ENCODE results near the gene SIX4. TPM values are rescaled to one million over a fixed set of nuclear protein-coding genes. Genes with fewer than 3 reads are reported as not detected.
"Not testable (repeated sequence)": the region's sequence is repeated elsewhere in the genome, so short reads cannot be mapped to it uniquely, and the experiment has no call there.

SIX4 gene
- polyA plus RNA-seq, 2 of the 4 experiments (the other 2 are of a cell fraction): 1.8 to 2.3 TPM

GRCh38 chr14:60734465-60735242 is 10.5 kb upstream of the SIX4 start, which contains the start of gene MNAT1 (continued):
- TF ChIP-seq MYC (IDR thresholded peaks at IDR 0.05; ENCODE audit: borderline replicate concordance, low read length): no peak
- TF ChIP-seq JUNB (IDR thresholded peaks at IDR 0.05): no peak

DNA sequence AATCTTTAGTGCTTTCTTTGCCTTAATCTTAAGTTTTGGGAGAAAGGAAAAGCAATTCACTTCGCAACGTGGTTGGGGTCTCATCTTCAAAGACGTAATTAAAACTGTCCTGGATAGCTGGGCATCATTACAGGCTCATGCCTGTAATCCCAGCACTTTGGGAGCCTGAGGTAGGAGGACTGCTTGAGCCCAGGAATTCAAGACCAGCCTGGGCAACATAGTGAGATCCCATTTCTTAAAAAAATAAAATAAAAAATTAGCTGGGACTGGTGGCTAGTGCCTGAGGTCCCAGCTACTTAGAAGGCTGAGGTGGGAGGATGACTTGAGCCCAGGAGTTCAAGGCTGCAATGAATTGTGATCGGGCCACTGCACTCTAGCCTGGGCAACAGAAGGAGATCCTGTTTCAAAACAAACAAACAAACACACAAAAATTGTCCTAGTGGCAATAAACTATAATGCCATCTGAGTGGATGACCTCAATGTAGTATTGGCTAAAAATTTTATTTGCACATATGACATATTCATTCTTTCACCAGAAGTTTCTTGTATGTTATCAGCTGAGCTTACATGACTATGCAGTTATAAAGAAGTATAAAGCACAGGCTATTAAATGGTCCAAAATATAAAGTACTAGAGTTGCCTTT is 8.8 kb upstream of the SIX4 start:
- peaks cover 16% of the 10 kb centered on the region; the same call in 2 of the 3 replicates for H3K4me1 ChIP-seq
- DNase-seq (ENCODE audit: low read depth in 1 of 2, low spot score in 1 of 2): peak in 1 of 2 experiments; percentile 12
- no peak overlapping the region for H3K27ac ChIP-seq
- H3K4me3 ChIP-seq: no peak overlapping the region
- no peaks in the 10 kb centered on the region for H3K9me3 ChIP-seq
- ChIA-PET POLR2A (interaction anchor here (0.5 to 0.8 kb wide), 2 partner anchors 10 to 484 kb away, joined by 4 read pairs; partner anchors contain the start of gene PPM1A), CTCF (interaction anchor here (0.6 to 1.3 kb wide), 6 partner anchors 11 to 538 kb away, joined by 3 to 4 read pairs (median 3); no protein-coding TSS in a partner anchor)
- WGBS (ENCODE audit: missing lambda C conversion rate): 29% methylated on average over 4 of the region's 4 CpGs
- no peak for ATAC-seq
- FAIRE-seq: no peak
- TF ChIP-seq CBX8 (IDR thresholded peaks at IDR 0.05): no peak
- TF ChIP-seq MAFK (IDR thresholded peaks at IDR 0.05; ENCODE audit: partially characterized antibody): peak; percentile 21
- no peak overlapping the region for H3K4me2 ChIP-seq

DNA sequence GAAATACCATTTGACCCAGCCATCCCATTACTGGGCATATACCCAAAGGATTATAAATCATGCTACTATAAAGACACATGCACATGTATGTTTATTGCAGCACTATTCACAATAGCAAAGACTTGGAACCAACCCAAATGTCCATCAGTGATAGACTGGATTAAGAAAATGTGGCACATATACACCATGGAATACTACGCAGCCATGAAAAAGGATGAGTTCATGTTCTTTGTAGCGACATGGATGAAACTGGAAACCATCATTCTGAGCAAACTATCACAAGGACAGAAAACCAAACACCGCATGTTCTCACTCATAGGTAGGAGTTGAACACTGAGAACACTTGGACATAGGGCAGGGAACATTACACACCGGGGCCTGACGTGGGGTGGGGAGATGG is 7.1 kb upstream of the SIX4 start:
- H3K9me3 ChIP-seq; ATAC-seq; H3K27ac ChIP-seq; DNase-seq (ENCODE audit: low read depth in 1 of 2, low spot score in 1 of 2); H3K4me1 ChIP-seq; H3K4me3 ChIP-seq; H3K4me2 ChIP-seq; POLR2A ChIA-PET; CTCF ChIA-PET; FAIRE-seq: not testable (repeated sequence)
- 47% methylated on average over 5 of the region's 5 CpGs for WGBS (ENCODE audit: missing lambda C conversion rate)

GRCh38 chr14:60723116-60723906 is 840 bp downstream of the SIX4 start:
- FAIRE-seq (no peak), ATAC-seq (peak; percentile 77 to 78), DNase-seq (ENCODE audit: low read depth in 1 of 2, low spot score in 1 of 2) (peak; percentile 28 to 61)
- Histone ChIP-seq H3K4me2 (peak overlapping the region; percentile 92), H3K9me3 (no peaks in the 10 kb centered on the region), H3K4me3 (peak overlapping the region; percentile 78), H3K27ac (peak overlapping the region; percentile 73 to 95), H3K4me1 (peaks cover 3% of the 10 kb centered on the region; the same call in 1 of the 3 replicates)
- TF ChIP-seq NFE2L2 (conservative IDR thresholded peaks at IDR 0.05; ENCODE audit: low read length) (no peak), SREBF2 (IDR thresholded peaks at IDR 0.05) (no peak), EP300 (IDR thresholded peaks at IDR 0.05) (no peak), JUN (IDR thresholded peaks at IDR 0.05) (no peak; a peak in 1 of 5 replicates), NPAS2 (CRISPR knock-in tag; IDR thresholded peaks at IDR 0.05; ENCODE audit: borderline replicate concordance) (no peak), POLR2AphosphoS2 (conservative IDR thresholded peaks at IDR 0.05; ENCODE audit: low read length) (no peak), GATA3 (IDR thresholded peaks at IDR 0.05; ENCODE audit: borderline replicate concordance) (no peak), CBX8 (IDR thresholded peaks at IDR 0.05) (no peak), E2F6 (IDR thresholded peaks at IDR 0.05; ENCODE audit: borderline replicate concordance, low read depth) (peak; percentile 47; the same call in 1 of the 2 replicates), HEYL (CRISPR knock-in tag; IDR thresholded peaks at IDR 0.05) (no peak), SMC3 (IDR thresholded peaks at IDR 0.05) (0 out of 3 replicates have a peak, but pooled peaks have one; percentile 10), JUNB (IDR thresholded peaks at IDR 0.05) (no peak), MAZ (IDR thresholded peaks at IDR 0.05; ENCODE audit: borderline replicate concordance, low read depth, low read length) (no peak)
- TF ChIP-seq, protein P1, sequence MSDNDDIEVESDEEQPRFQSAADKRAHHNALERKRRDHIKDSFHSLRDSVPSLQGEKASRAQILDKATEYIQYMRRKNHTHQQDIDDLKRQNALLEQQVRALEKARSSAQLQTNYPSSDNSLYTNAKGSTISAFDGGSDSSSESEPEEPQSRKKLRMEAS (IDR thresholded peaks at IDR 0.05): peak; percentile 61
- 2% methylated on average over 10 of the region's 78 CpGs for WGBS (ENCODE audit: missing lambda C conversion rate)
- POLR2A ChIA-PET: interaction anchor here (0.6 to 1.1 kb wide), 4 partner anchors 9 to 258 kb away, joined by 3 to 4 read pairs (median 4); partner anchors contain the start of genes SIX1, SLC38A6 and TRMT5
- CTCF ChIA-PET: interaction anchor here (0.6 to 1.4 kb wide), 5 partner anchors 37 to 463 kb away, joined by 3 to 5 read pairs (median 3); no protein-coding TSS in a partner anchor

Data from A549 (cell line).